Esophagus squamous epithelium (tissue), 4 donors: ENCODE results near the gene HPCAL4.

Source experiments
- CTCF ChIP-seq, 6 experiments: fragments of 450-650 bp in 4 of 6; fragments of 200-600 bp in 2 of 6; sonication (generic) in 2 of 6; IDR thresholded peaks; one replicate each; pipeline ENCODE4 v1.5.1; 2016 to 2019; ENCODE audit warnings: antibody characterized with exemption in 6 of 6, mild to moderate bottlenecking in 4 of 6, moderate library complexity in 4 of 6
- POLR2A ChIP-seq, 4 donors: fragments of 450-650 bp; IDR thresholded peaks; one replicate each; pipeline ENCODE4 v1.6.1; 2017; ENCODE audit warnings: antibody characterized with exemption in 4 of 4, mild to moderate bottlenecking in 4 of 4, moderate library complexity in 3 of 4

DNA sequence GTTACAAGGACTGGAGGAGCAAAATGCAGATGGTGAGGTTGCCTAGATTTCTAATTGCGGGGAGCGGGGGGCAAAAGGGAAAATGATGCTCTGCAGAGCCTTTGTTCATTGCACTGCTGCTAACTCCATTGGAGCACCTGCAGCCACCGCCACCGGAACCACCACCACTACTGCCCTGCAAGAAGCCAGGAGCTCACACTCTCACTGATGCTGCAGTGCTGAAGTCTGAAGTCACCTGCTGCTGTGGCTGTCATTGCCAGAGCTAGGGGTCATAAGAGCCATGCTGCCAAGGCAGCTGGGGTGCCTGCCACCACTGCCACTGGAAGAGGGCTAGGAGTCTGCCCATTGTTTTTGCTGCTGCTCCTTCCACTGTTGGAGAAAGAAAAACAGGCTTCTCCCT is 7.3 kb upstream of the HPCAL4 start:
- TF ChIP-seq POLR2A (IDR thresholded peaks at IDR 0.05), result no peak
- no peak for TF ChIP-seq CTCF (IDR thresholded peaks at IDR 0.05)
